ENCODE results near the gene PROC.

PROC gene

DNA sequence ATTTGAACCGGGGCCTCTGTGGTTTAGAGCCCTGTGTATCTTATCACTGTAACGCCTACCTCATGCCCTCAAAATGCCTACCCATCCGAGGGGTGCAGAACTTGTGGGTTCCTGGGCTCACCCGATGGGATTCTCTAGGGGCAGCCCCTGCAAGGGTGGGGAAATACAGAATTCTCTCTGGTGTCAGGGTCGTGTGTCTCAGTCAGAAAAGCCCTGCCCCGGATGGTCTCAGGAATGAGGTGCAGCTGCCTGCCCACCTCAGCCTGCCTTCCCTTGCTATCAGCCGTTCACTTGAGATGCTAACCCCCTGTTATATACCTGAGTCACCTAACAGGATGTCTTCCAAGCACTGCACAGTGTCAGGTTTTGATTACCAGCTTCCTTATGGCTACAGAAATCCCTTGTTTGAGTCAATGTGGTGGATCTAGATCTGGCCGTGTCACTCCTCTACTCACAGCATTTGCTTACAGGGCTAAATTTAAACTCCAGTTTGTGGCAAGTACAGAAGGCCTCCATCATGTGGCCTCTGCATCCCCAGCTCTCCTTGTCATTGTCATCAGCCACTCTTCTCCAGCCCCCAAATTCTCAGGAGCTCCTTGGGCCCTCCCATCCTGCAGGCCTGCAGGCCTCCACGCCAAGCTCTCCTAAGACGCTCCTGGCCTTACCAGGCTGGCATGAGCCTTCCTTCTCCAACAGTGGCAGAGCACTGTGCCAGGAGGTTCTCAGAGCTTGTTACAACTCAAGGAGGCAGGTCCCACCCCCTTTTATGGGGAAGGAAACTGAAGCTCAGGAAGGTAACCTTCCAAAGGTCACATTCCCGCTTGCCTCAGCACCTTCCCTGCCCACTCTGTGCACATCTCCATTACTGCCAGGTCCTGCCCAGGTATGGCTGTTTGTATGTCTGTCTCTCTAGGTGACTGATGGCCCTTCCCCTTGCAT is 16.2 kb upstream of the PROC start:
- peak overlapping the region in 1 of 2 experiments; percentile 19 for H3K4ac ChIP-seq (ENCODE audit: low read depth in 1 of 2, low read length in 2 of 2)
- no peak overlapping the region for H3K4me3 ChIP-seq (ENCODE audit: insufficient read depth in 1 of 2, low read depth in 1 of 2, low read length in 2 of 2)
- no peaks in the 10 kb centered on the region for H3K27me3 ChIP-seq (ENCODE audit: control insufficient read depth in 1 of 2, insufficient read depth in 1 of 2, low read length in 2 of 2)
- no peaks in the 10 kb centered on the region for H3K9me3 ChIP-seq (ENCODE audit: control insufficient read depth, low read length)
- peaks cover 29% of the 10 kb centered on the region for H3K4me1 ChIP-seq (ENCODE audit: control insufficient read depth, insufficient read depth, low read depth, low read length)
- H4K91ac ChIP-seq (ENCODE audit: low read length): peak overlapping the region; percentile 68
- no peaks in the 10 kb centered on the region for H3K36me3 ChIP-seq (ENCODE audit: control insufficient read depth in 1 of 2, insufficient read depth in 2 of 2, low read depth in 1 of 2, low read length in 2 of 2)
- H2BK5ac ChIP-seq (ENCODE audit: low read depth, low read length, poor library complexity, severe bottlenecking): no peak overlapping the region
- no peak overlapping the region for H2BK15ac ChIP-seq (ENCODE audit: low read depth, poor library complexity, severe bottlenecking)
- H4K8ac ChIP-seq (ENCODE audit: low read length): peak overlapping the region; percentile 2
- H3K79me1 ChIP-seq (replicated peaks; ENCODE audit: low read length, poor library complexity, severe bottlenecking): no peaks in the 10 kb centered on the region
- H3K23ac ChIP-seq (ENCODE audit: low read length in 2 of 2): peak overlapping the region in 1 of 2 experiments; percentile 40
- no peak overlapping the region for H3K4me2 ChIP-seq (ENCODE audit: low read length, poor library complexity, severe bottlenecking)
- H3K9ac ChIP-seq (ENCODE audit: low read length): no peak overlapping the region
- 73% methylated on average over 10 of the region's 11 CpGs for WGBS
- H2AFZ ChIP-seq (ENCODE audit: low read depth, low read length): no peak overlapping the region
- H2BK12ac ChIP-seq (ENCODE audit: low read length in 2 of 2): peak overlapping the region; percentile 44 to 70
- H3K14ac ChIP-seq (ENCODE audit: low read length in 2 of 2): peak overlapping the region in 1 of 2 experiments; percentile 53
- no peak overlapping the region for H3K27ac ChIP-seq (ENCODE audit: low read length, poor library complexity, severe bottlenecking)
- no peak overlapping the region for H2BK120ac ChIP-seq (ENCODE audit: low read depth, low read length)
- H2AK5ac ChIP-seq (ENCODE audit: low read length, severe bottlenecking): peak overlapping the region; percentile 78
- no peak for DNase-seq
- peak overlapping the region in 1 of 2 experiments; percentile 72 for H3K18ac ChIP-seq (ENCODE audit: low read depth in 1 of 2, low read length in 2 of 2)

DNA sequence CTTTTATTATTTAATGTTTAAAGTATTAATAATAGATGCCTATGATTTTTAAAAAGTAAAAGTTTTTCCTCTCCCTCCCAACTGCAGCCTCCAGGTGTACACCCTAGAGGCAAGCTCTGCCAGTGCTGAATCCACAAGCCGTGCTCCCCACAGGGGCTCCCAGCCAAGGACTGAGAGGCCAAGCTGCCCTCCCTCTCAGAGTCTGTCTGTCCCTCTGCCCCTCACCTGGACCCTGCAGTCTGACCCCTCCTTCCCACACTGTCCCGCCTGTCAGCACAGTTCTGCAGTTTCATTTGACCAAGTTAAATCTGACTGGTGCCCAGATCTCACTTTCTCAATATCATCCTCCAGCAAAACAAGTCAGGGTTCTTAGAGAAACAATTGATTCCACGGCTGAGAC is 14.8 kb upstream of the PROC start:
- H3K23ac ChIP-seq (ENCODE audit: low read length in 2 of 2): no peak overlapping the region
- H3K14ac ChIP-seq (ENCODE audit: low read length in 2 of 2): no peak overlapping the region
- H3K9ac ChIP-seq (ENCODE audit: low read length): no peak overlapping the region
- H2BK15ac ChIP-seq (ENCODE audit: low read depth, poor library complexity, severe bottlenecking): no peak overlapping the region
- no peak overlapping the region for H2AFZ ChIP-seq (ENCODE audit: low read depth, low read length)
- H2BK12ac ChIP-seq (ENCODE audit: low read length in 2 of 2): peak overlapping the region in 1 of 2 experiments; percentile 79
- H3K4me1 ChIP-seq (ENCODE audit: control insufficient read depth, insufficient read depth, low read depth, low read length): peaks cover 29% of the 10 kb centered on the region
- H3K9me3 ChIP-seq (ENCODE audit: control insufficient read depth, low read length): no peaks in the 10 kb centered on the region
- peak overlapping the region; percentile 73 for H4K8ac ChIP-seq (ENCODE audit: low read length)
- H3K18ac ChIP-seq (ENCODE audit: low read depth in 1 of 2, low read length in 2 of 2): peak overlapping the region in 1 of 2 experiments; percentile 46
- no peaks in the 10 kb centered on the region for H3K36me3 ChIP-seq (ENCODE audit: control insufficient read depth in 1 of 2, insufficient read depth in 2 of 2, low read depth in 1 of 2, low read length in 2 of 2)
- no peak overlapping the region for H2AK5ac ChIP-seq (ENCODE audit: low read length, severe bottlenecking)
- 78% methylated on average over 3 of the region's 3 CpGs for WGBS
- H3K79me1 ChIP-seq (replicated peaks; ENCODE audit: low read length, poor library complexity, severe bottlenecking): no peaks in the 10 kb centered on the region
- no peak overlapping the region for H3K4ac ChIP-seq (ENCODE audit: low read depth in 1 of 2, low read length in 2 of 2)
- no peak overlapping the region for H3K4me2 ChIP-seq (ENCODE audit: low read length, poor library complexity, severe bottlenecking)
- no peak for DNase-seq
- H3K4me3 ChIP-seq (ENCODE audit: insufficient read depth in 1 of 2, low read depth in 1 of 2, low read length in 2 of 2): no peak overlapping the region
- H3K27ac ChIP-seq (ENCODE audit: low read length, poor library complexity, severe bottlenecking): no peak overlapping the region
- H2BK5ac ChIP-seq (ENCODE audit: low read depth, low read length, poor library complexity, severe bottlenecking): no peak overlapping the region
- no peak overlapping the region for H2BK120ac ChIP-seq (ENCODE audit: low read depth, low read length)
- H4K91ac ChIP-seq (ENCODE audit: low read length): peak overlapping the region; percentile 90
- no peaks in the 10 kb centered on the region for H3K27me3 ChIP-seq (ENCODE audit: control insufficient read depth in 1 of 2, insufficient read depth in 1 of 2, low read length in 2 of 2)

DNA sequence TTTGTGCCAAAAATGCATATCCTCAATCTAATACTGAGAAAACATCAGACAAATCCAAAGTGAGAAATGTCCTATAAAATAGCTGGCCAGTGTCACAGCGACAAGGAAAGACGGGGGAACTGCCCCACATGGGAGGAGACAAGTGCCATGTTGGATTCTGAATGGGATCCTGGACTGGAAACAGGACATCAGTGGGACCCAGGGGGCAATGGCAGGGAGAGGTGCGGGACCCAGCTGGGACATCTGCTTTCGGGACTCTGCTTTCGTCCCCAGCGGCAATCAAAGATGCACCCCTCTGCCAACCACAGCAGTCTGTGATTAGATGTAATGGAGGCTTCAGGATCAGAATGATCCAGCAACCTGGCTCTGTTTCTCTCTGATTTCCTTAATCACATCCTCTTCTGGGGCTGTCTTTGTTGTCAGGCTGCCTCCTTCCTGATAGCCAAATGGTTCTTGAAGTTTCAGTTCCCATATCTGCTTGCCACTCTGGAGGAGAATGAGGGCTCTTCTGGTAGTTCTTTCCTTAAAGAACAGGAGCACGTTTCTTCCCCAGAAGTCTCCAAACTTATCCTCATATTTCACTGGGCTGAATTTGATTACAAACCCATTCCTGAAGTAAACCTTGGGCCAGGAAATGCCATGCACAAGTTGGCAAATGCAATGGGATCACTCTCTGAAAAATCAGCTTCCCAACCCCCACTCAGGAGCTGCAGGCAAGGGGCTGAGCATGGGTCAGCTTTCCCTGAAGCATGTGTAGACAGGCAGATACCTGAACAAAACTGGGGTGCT is 13.6 kb upstream of the PROC start:
- H2BK5ac ChIP-seq (ENCODE audit: low read depth, low read length, poor library complexity, severe bottlenecking): no peak overlapping the region
- no peak overlapping the region for H3K14ac ChIP-seq (ENCODE audit: low read length in 2 of 2)
- H4K8ac ChIP-seq (ENCODE audit: low read length): no peak overlapping the region
- no peaks in the 10 kb centered on the region for H3K79me1 ChIP-seq (replicated peaks; ENCODE audit: low read length, poor library complexity, severe bottlenecking)
- H2BK12ac ChIP-seq (ENCODE audit: low read length in 2 of 2): peak overlapping the region; percentile 7 to 43
- H2BK120ac ChIP-seq (ENCODE audit: low read depth, low read length): no peak overlapping the region
- H4K91ac ChIP-seq (ENCODE audit: low read length): peak overlapping the region; percentile 80
- no peaks in the 10 kb centered on the region for H3K36me3 ChIP-seq (ENCODE audit: control insufficient read depth in 1 of 2, insufficient read depth in 2 of 2, low read depth in 1 of 2, low read length in 2 of 2)
- no peak overlapping the region for H3K23ac ChIP-seq (ENCODE audit: low read length in 2 of 2)
- no peaks in the 10 kb centered on the region for H3K27me3 ChIP-seq (ENCODE audit: control insufficient read depth in 1 of 2, insufficient read depth in 1 of 2, low read length in 2 of 2)
- DNase-seq: no peak
- no peak overlapping the region for H3K27ac ChIP-seq (ENCODE audit: low read length, poor library complexity, severe bottlenecking)
- H2AFZ ChIP-seq (ENCODE audit: low read depth, low read length): no peak overlapping the region
- no peak overlapping the region for H2BK15ac ChIP-seq (ENCODE audit: low read depth, poor library complexity, severe bottlenecking)
- H3K9me3 ChIP-seq (ENCODE audit: control insufficient read depth, low read length): no peaks in the 10 kb centered on the region
- H3K4me1 ChIP-seq (ENCODE audit: control insufficient read depth, insufficient read depth, low read depth, low read length): peaks cover 32% of the 10 kb centered on the region
- no peak overlapping the region for H3K4me3 ChIP-seq (ENCODE audit: insufficient read depth in 1 of 2, low read depth in 1 of 2, low read length in 2 of 2)
- 91% methylated on average over 7 of the region's 7 CpGs for WGBS
- no peak overlapping the region for H3K4me2 ChIP-seq (ENCODE audit: low read length, poor library complexity, severe bottlenecking)
- peak overlapping the region; percentile 71 for H2AK5ac ChIP-seq (ENCODE audit: low read length, severe bottlenecking)
- no peak overlapping the region for H3K9ac ChIP-seq (ENCODE audit: low read length)
- peak overlapping the region; percentile 7 to 9 for H3K4ac ChIP-seq (ENCODE audit: low read depth in 1 of 2, low read length in 2 of 2)
- peak overlapping the region in 1 of 2 experiments; percentile 37 for H3K18ac ChIP-seq (ENCODE audit: low read depth in 1 of 2, low read length in 2 of 2)

DNA sequence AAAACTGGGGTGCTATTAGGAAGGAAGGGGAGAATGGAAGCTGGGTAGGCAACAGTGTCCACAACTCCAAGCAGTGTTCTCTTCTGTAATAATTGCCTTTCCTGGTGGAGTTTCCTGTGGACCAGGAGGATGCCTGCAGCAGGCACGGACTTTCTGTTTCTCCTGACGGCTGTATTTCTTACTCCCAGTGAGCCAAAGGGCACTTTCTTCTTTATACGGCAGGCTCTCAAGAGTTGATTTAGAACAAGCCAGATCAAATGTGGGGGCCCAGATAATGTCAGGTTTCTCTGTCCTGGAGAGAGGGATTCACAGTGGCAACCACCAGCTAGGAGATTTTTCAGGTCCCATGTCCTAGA is 13.0 kb upstream of the PROC start:
- no peaks in the 10 kb centered on the region for H3K9me3 ChIP-seq (ENCODE audit: control insufficient read depth, low read length)
- no peak overlapping the region for H3K23ac ChIP-seq (ENCODE audit: low read length in 2 of 2)
- no peak overlapping the region for H2BK120ac ChIP-seq (ENCODE audit: low read depth, low read length)
- no peak overlapping the region for H2AFZ ChIP-seq (ENCODE audit: low read depth, low read length)
- H3K4me3 ChIP-seq (ENCODE audit: insufficient read depth in 1 of 2, low read depth in 1 of 2, low read length in 2 of 2): no peak overlapping the region
- H3K14ac ChIP-seq (ENCODE audit: low read length in 2 of 2): no peak overlapping the region
- H2BK5ac ChIP-seq (ENCODE audit: low read depth, low read length, poor library complexity, severe bottlenecking): no peak overlapping the region
- no peak overlapping the region for H3K4me2 ChIP-seq (ENCODE audit: low read length, poor library complexity, severe bottlenecking)
- no peaks in the 10 kb centered on the region for H3K36me3 ChIP-seq (ENCODE audit: control insufficient read depth in 1 of 2, insufficient read depth in 2 of 2, low read depth in 1 of 2, low read length in 2 of 2)
- no peaks in the 10 kb centered on the region for H3K27me3 ChIP-seq (ENCODE audit: control insufficient read depth in 1 of 2, insufficient read depth in 1 of 2, low read length in 2 of 2)
- peak; percentile 25 for DNase-seq
- H4K8ac ChIP-seq (ENCODE audit: low read length): no peak overlapping the region
- H3K9ac ChIP-seq (ENCODE audit: low read length): no peak overlapping the region
- no peaks in the 10 kb centered on the region for H3K79me1 ChIP-seq (replicated peaks; ENCODE audit: low read length, poor library complexity, severe bottlenecking)
- peaks cover 33% of the 10 kb centered on the region for H3K4me1 ChIP-seq (ENCODE audit: control insufficient read depth, insufficient read depth, low read depth, low read length)
- no peak overlapping the region for H2BK15ac ChIP-seq (ENCODE audit: low read depth, poor library complexity, severe bottlenecking)
- H3K27ac ChIP-seq (ENCODE audit: low read length, poor library complexity, severe bottlenecking): no peak overlapping the region
- H2BK12ac ChIP-seq (ENCODE audit: low read length in 2 of 2): peak overlapping the region in 1 of 2 experiments; percentile 7
- peak overlapping the region in 1 of 2 experiments; percentile 37 for H3K18ac ChIP-seq (ENCODE audit: low read depth in 1 of 2, low read length in 2 of 2)
- H3K4ac ChIP-seq (ENCODE audit: low read depth in 1 of 2, low read length in 2 of 2): no peak overlapping the region
- no peak overlapping the region for H4K91ac ChIP-seq (ENCODE audit: low read length)
- WGBS: 81% methylated on average over 3 of the region's 3 CpGs
- H2AK5ac ChIP-seq (ENCODE audit: low read length, severe bottlenecking): peak overlapping the region; percentile 21
